ENCODE results near the gene SLC22A9. TPM values are rescaled to one million over a fixed set of nuclear protein-coding genes. Genes with fewer than 3 reads are reported as not detected.
"Not testable (repeated sequence)": the region's sequence is repeated elsewhere in the genome, so short reads cannot be mapped to it uniquely, and the experiment has no call there.

Gene SLC22A9
- polyA plus RNA-seq, 1 of the 3 experiments (the other 2 are of a cell fraction), result not detected

- TF ChIP-seq, protein P1, sequence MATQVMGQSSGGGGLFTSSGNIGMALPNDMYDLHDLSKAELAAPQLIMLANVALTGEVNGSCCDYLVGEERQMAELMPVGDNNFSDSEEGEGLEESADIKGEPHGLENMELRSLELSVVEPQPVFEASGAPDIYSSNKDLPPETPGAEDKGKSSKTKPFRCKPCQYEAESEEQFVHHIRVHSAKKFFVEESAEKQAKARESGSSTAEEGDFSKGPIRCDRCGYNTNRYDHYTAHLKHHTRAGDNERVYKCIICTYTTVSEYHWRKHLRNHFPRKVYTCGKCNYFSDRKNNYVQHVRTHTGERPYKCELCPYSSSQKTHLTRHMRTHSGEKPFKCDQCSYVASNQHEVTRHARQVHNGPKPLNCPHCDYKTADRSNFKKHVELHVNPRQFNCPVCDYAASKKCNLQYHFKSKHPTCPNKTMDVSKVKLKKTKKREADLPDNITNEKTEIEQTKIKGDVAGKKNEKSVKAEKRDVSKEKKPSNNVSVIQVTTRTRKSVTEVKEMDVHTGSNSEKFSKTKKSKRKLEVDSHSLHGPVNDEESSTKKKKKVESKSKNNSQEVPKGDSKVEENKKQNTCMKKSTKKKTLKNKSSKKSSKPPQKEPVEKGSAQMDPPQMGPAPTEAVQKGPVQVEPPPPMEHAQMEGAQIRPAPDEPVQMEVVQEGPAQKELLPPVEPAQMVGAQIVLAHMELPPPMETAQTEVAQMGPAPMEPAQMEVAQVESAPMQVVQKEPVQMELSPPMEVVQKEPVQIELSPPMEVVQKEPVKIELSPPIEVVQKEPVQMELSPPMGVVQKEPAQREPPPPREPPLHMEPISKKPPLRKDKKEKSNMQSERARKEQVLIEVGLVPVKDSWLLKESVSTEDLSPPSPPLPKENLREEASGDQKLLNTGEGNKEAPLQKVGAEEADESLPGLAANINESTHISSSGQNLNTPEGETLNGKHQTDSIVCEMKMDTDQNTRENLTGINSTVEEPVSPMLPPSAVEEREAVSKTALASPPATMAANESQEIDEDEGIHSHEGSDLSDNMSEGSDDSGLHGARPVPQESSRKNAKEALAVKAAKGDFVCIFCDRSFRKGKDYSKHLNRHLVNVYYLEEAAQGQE (IDR thresholded peaks at IDR 0.05; ENCODE audit: low read depth, low read length), result no peak
- no peak for TF ChIP-seq SIN3A (IDR thresholded peaks at IDR 0.05; ENCODE audit: borderline replicate concordance, low read depth, low read length)
Observed at GRCh38 chr11:63427971-63428508, 58.5 kb downstream of the SLC22A9 start (continued).

DNA sequence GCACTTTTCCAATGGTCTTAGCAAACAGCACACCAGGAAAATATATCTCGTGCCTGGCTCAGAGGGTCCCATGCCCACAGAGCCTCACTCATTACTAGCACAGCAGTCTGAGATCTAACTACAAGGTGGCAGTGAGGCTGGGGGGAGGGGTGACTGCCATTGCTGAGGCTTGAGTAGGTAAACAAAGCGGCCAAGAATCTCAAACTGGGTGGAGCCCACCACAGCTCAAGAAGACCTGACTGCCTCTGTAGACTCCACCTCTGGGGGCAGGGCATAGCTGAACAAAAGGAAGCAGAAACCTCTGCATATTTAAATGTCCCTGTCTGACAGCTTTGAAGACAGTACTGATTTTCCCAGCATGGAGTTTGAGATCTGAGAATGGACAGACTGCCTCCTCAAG is 61.1 kb downstream of the SLC22A9 start:
- CTCF ChIA-PET, result interaction anchor here (0.6 kb wide), 2 partner anchors 45 to 1690 kb away, joined by 3 read pairs; no protein-coding TSS in a partner anchor
- H3K9me3 ChIP-seq; H3K4me1 ChIP-seq (ENCODE audit: control insufficient read depth in 1 of 2, insufficient read depth in 2 of 2, low read depth in 1 of 2, low read length in 1 of 2); H4K20me1 ChIP-seq (ENCODE audit: insufficient read depth); H2AFZ ChIP-seq (ENCODE audit: low read depth); H3K9ac ChIP-seq; H3K9me2 ChIP-seq; H3K27me3 ChIP-seq (ENCODE audit: insufficient read depth); DNase-seq; H3F3A ChIP-seq (replicated peaks; ENCODE audit: insufficient read depth); H3K4me3 ChIP-seq (ENCODE audit: low read depth in 2 of 2, low read length in 1 of 2); H3K79me2 ChIP-seq (ENCODE audit: insufficient read depth); H3K36me3 ChIP-seq (replicated peaks in 1 of 2; ENCODE audit: control insufficient read depth in 1 of 2, insufficient read depth in 2 of 2, low read length in 1 of 2); H3K27ac ChIP-seq (ENCODE audit: low read depth in 2 of 2, low read length in 1 of 2); H3K4me2 ChIP-seq; POLR2A ChIA-PET: not testable (repeated sequence)
- 0% methylated on average over 2 of the region's 2 CpGs for WGBS (ENCODE audit: low lambda C conversion rate)

- CTCF ChIA-PET, POLR2A ChIA-PET: not testable (repeated sequence)
- WGBS (ENCODE audit: low lambda C conversion rate), result 28% methylated on average over 9 of the region's 22 CpGs
Observed at GRCh38 chr11:63435351-63435750, 65.8 kb downstream of the SLC22A9 start.

DNA sequence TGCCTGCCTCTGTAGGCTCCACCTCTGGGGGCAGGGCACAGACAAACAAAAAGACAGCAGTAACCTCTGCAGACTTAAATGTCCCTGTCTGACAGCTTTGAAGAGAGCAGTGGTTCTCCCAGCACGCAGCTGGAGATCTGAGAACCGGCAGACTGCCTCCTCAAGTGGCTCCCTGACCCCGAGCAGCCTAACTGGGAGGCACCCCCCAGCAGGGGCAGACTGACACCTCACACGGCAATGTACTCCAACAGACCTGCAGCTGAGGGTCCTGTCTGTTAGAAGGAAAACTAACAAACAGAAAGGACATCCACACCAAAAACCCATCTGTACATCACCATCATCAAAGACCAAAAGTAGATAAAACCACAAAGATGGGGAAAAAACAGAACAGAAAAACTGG is 66.2 kb downstream of the SLC22A9 start:
- POLR2A ChIA-PET; H3K4me3 ChIP-seq (ENCODE audit: low read depth in 2 of 2, low read length in 1 of 2); H3K27ac ChIP-seq (ENCODE audit: low read depth in 2 of 2, low read length in 1 of 2); DNase-seq; H4K20me1 ChIP-seq (ENCODE audit: insufficient read depth); H3K4me1 ChIP-seq (ENCODE audit: control insufficient read depth in 1 of 2, insufficient read depth in 2 of 2, low read depth in 1 of 2, low read length in 1 of 2); H3K27me3 ChIP-seq (ENCODE audit: insufficient read depth); H3K9me3 ChIP-seq; H3K9me2 ChIP-seq; H3K4me2 ChIP-seq; H3K9ac ChIP-seq; CTCF ChIA-PET; H2AFZ ChIP-seq (ENCODE audit: low read depth); H3F3A ChIP-seq (replicated peaks; ENCODE audit: insufficient read depth); H3K79me2 ChIP-seq (ENCODE audit: insufficient read depth); H3K36me3 ChIP-seq (replicated peaks in 1 of 2; ENCODE audit: control insufficient read depth in 1 of 2, insufficient read depth in 2 of 2, low read length in 1 of 2): not testable (repeated sequence)
- WGBS (ENCODE audit: low lambda C conversion rate), result 4% methylated on average over 3 of the region's 4 CpGs

More at GRCh38 chr11:63435351-63435750, 65.8 kb downstream of the SLC22A9 start:
- H3K9me2 ChIP-seq; H3K4me3 ChIP-seq (ENCODE audit: low read depth in 2 of 2, low read length in 1 of 2); H3K4me2 ChIP-seq; H2AFZ ChIP-seq (ENCODE audit: low read depth); H3K9me3 ChIP-seq; H3K4me1 ChIP-seq (ENCODE audit: control insufficient read depth in 1 of 2, insufficient read depth in 2 of 2, low read depth in 1 of 2, low read length in 1 of 2); H3K79me2 ChIP-seq (ENCODE audit: insufficient read depth); H3K27me3 ChIP-seq (ENCODE audit: insufficient read depth); H3K36me3 ChIP-seq (replicated peaks in 1 of 2; ENCODE audit: control insufficient read depth in 1 of 2, insufficient read depth in 2 of 2, low read length in 1 of 2); DNase-seq; H3F3A ChIP-seq (replicated peaks; ENCODE audit: insufficient read depth); H3K9ac ChIP-seq; H4K20me1 ChIP-seq (ENCODE audit: insufficient read depth); H3K27ac ChIP-seq (ENCODE audit: low read depth in 2 of 2, low read length in 1 of 2): not testable (repeated sequence)

All from SK-N-SH (cell line).